Brain microvascular endothelial cell (primary cell): ENCODE results near the gene DKK2.

Experiments used
- DNase-seq: peaks from one replicate; pipeline ENCODE4 v3.0.0-alpha.2; 2020
- H3K27ac ChIP-seq: fragments of 250-450 bp; sonication (Bioruptor Pico); 2 replicates; pipeline ENCODE4 v1.5.1; 2020; ENCODE audit warnings: mild to moderate bottlenecking, moderate library complexity
- H3K27me3 ChIP-seq: fragments of 250-450 bp; sonication (Bioruptor Pico); replicated peaks from 2 replicates; pipeline ENCODE4 v1.5.1; 2020; ENCODE audit warnings: mild to moderate bottlenecking
- H3K36me3 ChIP-seq: fragments of 250-450 bp; sonication (Bioruptor Pico); replicated peaks from 2 replicates; pipeline ENCODE4 v1.5.1; 2020; ENCODE audit warnings: mild to moderate bottlenecking
- H3K4me3 ChIP-seq: 2 replicates; pipeline ENCODE4 v1.5.1; 2011; ENCODE audit warnings: low read depth, mild to moderate bottlenecking, control low read depth, low read length, moderate library complexity
- CTCF ChIP-seq: IDR thresholded peaks from 2 replicates; pipeline ENCODE4 v1.5.1; 2011; ENCODE audit warnings: low read depth, mild to moderate bottlenecking, moderate library complexity, low read length, control low read depth, inconsistent platforms; ENCODE audit errors: missing control alignments
- in situ Hi-C: cut with HindIII; loops from 2 replicates; pipeline ENCODE4 v1.10.0; 2017; ENCODE audit warnings: low sequenced_read_pairs, low pct_ligation_motif_present

The DKK2 gene, protein sequence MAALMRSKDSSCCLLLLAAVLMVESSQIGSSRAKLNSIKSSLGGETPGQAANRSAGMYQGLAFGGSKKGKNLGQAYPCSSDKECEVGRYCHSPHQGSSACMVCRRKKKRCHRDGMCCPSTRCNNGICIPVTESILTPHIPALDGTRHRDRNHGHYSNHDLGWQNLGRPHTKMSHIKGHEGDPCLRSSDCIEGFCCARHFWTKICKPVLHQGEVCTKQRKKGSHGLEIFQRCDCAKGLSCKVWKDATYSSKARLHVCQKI

DNA sequence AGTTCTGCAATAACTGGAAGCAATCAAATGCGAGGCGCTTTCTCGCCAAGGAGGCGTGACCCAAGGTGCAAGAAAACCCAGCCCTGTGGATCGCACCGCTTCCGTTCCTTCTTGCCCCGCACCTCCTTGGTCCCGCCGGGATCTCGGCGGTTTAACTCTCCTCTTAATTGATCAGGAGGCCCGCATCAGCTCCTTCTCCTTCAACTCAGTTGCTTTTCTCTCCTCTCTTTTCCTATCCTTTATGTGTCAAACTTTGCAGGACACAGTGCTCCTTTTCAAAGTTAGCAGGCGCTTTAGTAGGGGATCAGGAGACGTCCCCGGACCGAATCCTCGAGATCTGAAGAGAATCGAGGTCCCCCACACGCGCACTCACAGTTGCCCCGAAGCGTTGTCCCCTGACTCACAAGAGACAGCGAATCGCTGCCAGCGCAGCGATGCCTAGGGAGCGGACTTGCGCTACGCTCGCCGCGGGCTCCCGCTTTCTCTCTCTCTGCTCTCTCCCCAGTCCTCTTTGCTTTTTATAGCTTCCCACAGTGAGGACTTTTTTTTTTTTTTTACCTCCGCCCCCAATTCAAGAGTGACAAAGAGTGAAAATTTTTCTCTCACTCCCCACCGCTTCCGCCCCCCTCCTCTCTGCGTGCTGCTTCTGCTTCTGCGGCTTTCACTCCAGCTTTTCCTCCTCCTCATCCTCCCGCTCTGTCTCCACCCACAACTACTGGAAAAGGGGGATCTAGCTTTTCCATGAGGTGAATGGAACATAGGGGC lies at the start of gene DKK2:
TSS of gene DKK2 (minus strand) at position 495 of the 765 bp plus-strand sequence. CDS start 722 bp downstream, outside the sequence.
- in situ Hi-C loops: no loop called here
- no peak for TF ChIP-seq CTCF
- Histone ChIP-seq H3K4me3 (peak within 1 kb of the TSS; percentile 60), H3K27ac (no peak within 1 kb of the TSS), H3K36me3 (no peaks in the 10 kb centered on the region), H3K27me3 (no peaks in the 10 kb centered on the region)
- no peak for DNase-seq

- in situ Hi-C loops: no loop called here
- H3K4me3 ChIP-seq: no peak overlapping the region
- no peaks in the 10 kb centered on the region for H3K27me3 ChIP-seq
- no peaks in the 10 kb centered on the region for H3K36me3 ChIP-seq
- H3K27ac ChIP-seq: no peak overlapping the region
- no peak for DNase-seq
- TF ChIP-seq CTCF: no peak
Measured at GRCh38 chr4:107077192-107077591, 41.1 kb upstream of the DKK2 start.

DNA sequence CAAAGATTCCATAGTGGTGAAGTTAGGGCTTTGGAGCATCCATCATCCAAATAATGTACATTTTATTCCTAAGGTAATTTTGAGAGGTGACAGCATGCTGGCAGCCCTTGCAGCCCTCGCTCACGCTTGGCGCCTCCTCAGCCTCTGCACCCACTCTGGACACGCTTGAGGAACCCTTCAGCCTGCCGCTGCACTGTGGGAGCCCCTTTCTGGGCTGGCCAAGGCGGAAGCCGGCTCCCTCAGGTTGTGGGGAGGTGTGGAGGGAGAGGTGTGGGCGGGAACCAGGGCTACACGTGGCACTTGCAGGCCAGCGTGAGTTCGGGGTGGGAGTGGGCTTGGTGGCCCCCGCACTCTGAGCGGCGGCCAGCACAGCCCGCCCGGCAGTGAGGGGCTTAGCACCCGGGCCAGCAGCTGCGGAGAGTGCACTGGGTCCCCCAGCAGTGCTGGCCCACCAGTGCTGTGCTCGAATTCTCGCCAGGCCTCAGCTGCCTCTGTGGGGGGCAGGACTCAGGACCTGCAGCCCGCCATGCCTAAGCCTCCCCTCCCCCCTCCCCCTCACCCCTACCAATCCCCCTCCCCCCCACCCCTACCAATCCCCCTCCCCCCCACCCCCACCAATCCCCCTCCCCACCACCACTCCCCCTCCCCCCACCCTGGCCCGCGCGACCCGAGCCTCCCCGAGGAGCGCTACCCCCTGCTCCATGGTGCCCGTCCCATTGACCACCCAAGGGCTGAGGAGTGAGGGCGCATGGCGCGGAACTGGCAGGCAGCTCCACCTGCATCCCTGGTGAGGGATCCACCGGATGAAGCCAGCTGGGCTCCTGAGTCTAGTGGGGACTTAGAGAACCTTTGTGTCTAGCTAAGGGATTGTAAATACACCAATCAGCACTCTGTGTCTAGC lies 37.0 kb upstream of the DKK2 start:
- Histone ChIP-seq H3K36me3 (no peaks in the 10 kb centered on the region), H3K4me3 (no peak overlapping the region), H3K27me3 (no peaks in the 10 kb centered on the region), H3K27ac (no peak overlapping the region)
- TF ChIP-seq CTCF: no peak
- DNase-seq: no peak
- in situ Hi-C loops: no loop called here

GRCh38 chr4:107071108-107071507 lies 35.0 kb upstream of the DKK2 start:
- no peak for DNase-seq
- in situ Hi-C loops: no loop called here
- TF ChIP-seq CTCF: no peak
- Histone ChIP-seq H3K27me3 (no peaks in the 10 kb centered on the region), H3K36me3 (no peaks in the 10 kb centered on the region), H3K4me3 (no peak overlapping the region), H3K27ac (no peak overlapping the region)

DNA sequence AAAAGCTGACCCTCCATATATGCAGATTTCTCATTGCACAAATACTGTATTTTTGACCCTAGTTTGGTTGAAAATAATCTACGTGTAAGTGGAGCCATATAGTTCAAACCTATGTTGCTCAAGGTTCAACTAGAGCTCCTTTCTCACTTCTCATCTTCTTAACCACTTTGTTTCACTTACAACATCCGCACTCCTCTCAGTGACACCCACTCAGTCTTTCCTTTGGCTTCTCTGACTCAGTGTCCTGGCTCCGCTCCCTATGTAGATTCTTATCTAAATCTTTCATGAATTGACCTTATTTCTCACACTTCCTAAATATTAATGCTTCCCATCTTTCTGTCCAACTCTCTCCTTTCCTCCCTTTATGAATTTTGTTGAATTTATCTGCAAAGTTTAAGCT lies 32.9 kb upstream of the DKK2 start:
- in situ Hi-C loops: no loop called here
- H3K4me3 ChIP-seq: no peak overlapping the region
- no peaks in the 10 kb centered on the region for H3K36me3 ChIP-seq
- TF ChIP-seq CTCF: no peak
- H3K27me3 ChIP-seq: no peaks in the 10 kb centered on the region
- DNase-seq: peak; percentile 80
- no peak overlapping the region for H3K27ac ChIP-seq
